ENCODE measurements around the gene NIT2. TPM values are rescaled to one million over a fixed set of nuclear protein-coding genes. Genes with fewer than 3 reads are reported as not detected.

Gene NIT2
- total and polyA plus RNA-seq, 10 of the 15 experiments (the other 5 are each of a cell fraction or from before 2014, with no cell fraction given): 49.3 to 215 (median 76.4) TPM

GRCh38 chr3:100334488-100335351 is at the start of gene NIT2 (continued):
- TF ChIP-seq, protein P1, sequence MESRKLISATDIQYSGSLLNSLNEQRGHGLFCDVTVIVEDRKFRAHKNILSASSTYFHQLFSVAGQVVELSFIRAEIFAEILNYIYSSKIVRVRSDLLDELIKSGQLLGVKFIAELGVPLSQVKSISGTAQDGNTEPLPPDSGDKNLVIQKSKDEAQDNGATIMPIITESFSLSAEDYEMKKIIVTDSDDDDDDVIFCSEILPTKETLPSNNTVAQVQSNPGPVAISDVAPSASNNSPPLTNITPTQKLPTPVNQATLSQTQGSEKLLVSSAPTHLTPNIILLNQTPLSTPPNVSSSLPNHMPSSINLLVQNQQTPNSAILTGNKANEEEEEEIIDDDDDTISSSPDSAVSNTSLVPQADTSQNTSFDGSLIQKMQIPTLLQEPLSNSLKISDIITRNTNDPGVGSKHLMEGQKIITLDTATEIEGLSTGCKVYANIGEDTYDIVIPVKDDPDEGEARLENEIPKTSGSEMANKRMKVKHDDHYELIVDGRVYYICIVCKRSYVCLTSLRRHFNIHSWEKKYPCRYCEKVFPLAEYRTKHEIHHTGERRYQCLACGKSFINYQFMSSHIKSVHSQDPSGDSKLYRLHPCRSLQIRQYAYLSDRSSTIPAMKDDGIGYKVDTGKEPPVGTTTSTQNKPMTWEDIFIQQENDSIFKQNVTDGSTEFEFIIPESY (IDR thresholded peaks at IDR 0.05): no peak
- TF ChIP-seq, protein P2, sequence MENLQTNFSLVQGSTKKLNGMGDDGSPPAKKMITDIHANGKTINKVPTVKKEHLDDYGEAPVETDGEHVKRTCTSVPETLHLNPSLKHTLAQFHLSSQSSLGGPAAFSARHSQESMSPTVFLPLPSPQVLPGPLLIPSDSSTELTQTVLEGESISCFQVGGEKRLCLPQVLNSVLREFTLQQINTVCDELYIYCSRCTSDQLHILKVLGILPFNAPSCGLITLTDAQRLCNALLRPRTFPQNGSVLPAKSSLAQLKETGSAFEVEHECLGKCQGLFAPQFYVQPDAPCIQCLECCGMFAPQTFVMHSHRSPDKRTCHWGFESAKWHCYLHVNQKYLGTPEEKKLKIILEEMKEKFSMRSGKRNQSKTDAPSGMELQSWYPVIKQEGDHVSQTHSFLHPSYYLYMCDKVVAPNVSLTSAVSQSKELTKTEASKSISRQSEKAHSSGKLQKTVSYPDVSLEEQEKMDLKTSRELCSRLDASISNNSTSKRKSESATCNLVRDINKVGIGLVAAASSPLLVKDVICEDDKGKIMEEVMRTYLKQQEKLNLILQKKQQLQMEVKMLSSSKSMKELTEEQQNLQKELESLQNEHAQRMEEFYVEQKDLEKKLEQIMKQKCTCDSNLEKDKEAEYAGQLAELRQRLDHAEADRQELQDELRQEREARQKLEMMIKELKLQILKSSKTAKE (IDR thresholded peaks at IDR 0.05; ENCODE audit: low read depth, poor library complexity, severe bottlenecking): no peak
- TF ChIP-seq SPI1 (IDR thresholded peaks at IDR 0.05; ENCODE audit: borderline replicate concordance, insufficient read depth, low read depth, low read length) (no peak), NRF1 (conservative IDR thresholded peaks at IDR 0.05; ENCODE audit: low read depth, low read length) (no peak), MEF2A (IDR thresholded peaks at IDR 0.05; ENCODE audit: insufficient read depth, low read depth, low read length) (no peak), SMAD1 (IDR thresholded peaks at IDR 0.05; ENCODE audit: low read depth, partially characterized antibody) (no peak), MAX (IDR thresholded peaks at IDR 0.05; ENCODE audit: low read depth, low read length) (no peak), ELK1 (IDR thresholded peaks at IDR 0.05; ENCODE audit: low read depth, low read length) (no peak), SIN3A (IDR thresholded peaks at IDR 0.05; ENCODE audit: low read depth, low read length) (no peak; the same call in 1 of the 2 replicates), YBX1 (IDR thresholded peaks at IDR 0.05) (no peak), RFX5 (IDR thresholded peaks at IDR 0.05; ENCODE audit: low read depth, low read length) (no peak), RAD51 (IDR thresholded peaks at IDR 0.05) (no peak), KLF5 (IDR thresholded peaks at IDR 0.05; ENCODE audit: partially characterized antibody) (no peak), PRDM15 (CRISPR knock-in tag; IDR thresholded peaks at IDR 0.05) (no peak)
- TF ChIP-seq, protein P3, sequence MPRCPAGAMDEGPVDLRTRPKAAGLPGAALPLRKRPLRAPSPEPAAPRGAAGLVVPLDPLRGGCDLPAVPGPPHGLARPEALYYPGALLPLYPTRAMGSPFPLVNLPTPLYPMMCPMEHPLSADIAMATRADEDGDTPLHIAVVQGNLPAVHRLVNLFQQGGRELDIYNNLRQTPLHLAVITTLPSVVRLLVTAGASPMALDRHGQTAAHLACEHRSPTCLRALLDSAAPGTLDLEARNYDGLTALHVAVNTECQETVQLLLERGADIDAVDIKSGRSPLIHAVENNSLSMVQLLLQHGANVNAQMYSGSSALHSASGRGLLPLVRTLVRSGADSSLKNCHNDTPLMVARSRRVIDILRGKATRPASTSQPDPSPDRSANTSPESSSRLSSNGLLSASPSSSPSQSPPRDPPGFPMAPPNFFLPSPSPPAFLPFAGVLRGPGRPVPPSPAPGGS (IDR thresholded peaks at IDR 0.05; ENCODE audit: borderline replicate concordance, insufficient read depth, low read depth, low read length, poor library complexity, severe bottlenecking): no peak
- TF ChIP-seq, protein P4, sequence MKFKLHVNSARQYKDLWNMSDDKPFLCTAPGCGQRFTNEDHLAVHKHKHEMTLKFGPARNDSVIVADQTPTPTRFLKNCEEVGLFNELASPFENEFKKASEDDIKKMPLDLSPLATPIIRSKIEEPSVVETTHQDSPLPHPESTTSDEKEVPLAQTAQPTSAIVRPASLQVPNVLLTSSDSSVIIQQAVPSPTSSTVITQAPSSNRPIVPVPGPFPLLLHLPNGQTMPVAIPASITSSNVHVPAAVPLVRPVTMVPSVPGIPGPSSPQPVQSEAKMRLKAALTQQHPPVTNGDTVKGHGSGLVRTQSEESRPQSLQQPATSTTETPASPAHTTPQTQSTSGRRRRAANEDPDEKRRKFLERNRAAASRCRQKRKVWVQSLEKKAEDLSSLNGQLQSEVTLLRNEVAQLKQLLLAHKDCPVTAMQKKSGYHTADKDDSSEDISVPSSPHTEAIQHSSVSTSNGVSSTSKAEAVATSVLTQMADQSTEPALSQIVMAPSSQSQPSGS (IDR thresholded peaks at IDR 0.05; ENCODE audit: low read length): no peak
